Gastroesophageal sphincter (tissue), 4 donors: Measurements from ENCODE around the gene LENG1. TPM values are rescaled to one million over a fixed set of nuclear protein-coding genes. Genes with fewer than 3 reads are reported as not detected.

Source experiments
- ATAC-seq: fragments of 150-250 bp; one replicate; pipeline ENCODE4 v1.9.1; 2016; ENCODE audit warnings: mild to moderate bottlenecking, moderate library complexity
- H3K27ac ChIP-seq, 4 donors: fragments of 200-600 bp; sonication (generic) in 3 of 4; 1 replicate in 3 of 4; 2 replicates in 1 of 4; pipeline ENCODE4 v1.5.1; 2016 to 2019
- H3K27me3 ChIP-seq: fragments of 200-600 bp; sonication (generic); one replicate; pipeline ENCODE4 v1.5.1; 2019
- H3K36me3 ChIP-seq, 2 donors: fragments of 200-600 bp; sonication (generic); one replicate each; pipeline ENCODE4 v1.5.1; 2019; ENCODE audit warnings: control low read depth in 1 of 2
- H3K4me1 ChIP-seq, 3 donors: fragments of 200-600 bp; sonication (generic); 1 replicate in 2 of 3; 2 replicates in 1 of 3; pipeline ENCODE4 v1.5.1; 2016 to 2019; ENCODE audit warnings: control low read depth in 2 of 3
- H3K4me3 ChIP-seq, 2 donors: fragments of 200-600 bp; sonication (generic); one replicate each; pipeline ENCODE4 v1.5.1; 2019; ENCODE audit warnings: mild to moderate bottlenecking in 1 of 2, moderate library complexity in 1 of 2
- H3K9me3 ChIP-seq, 3 donors: fragments of 200-600 bp; sonication (generic); one replicate each; pipeline ENCODE4 v1.5.1; 2017 to 2019; ENCODE audit warnings: control low read depth in 2 of 3
- CTCF ChIP-seq, 4 experiments: fragments of 200-600 bp in 2 of 4; fragments of 450-650 bp in 2 of 4; sonication (generic) in 1 of 4; IDR thresholded peaks; one replicate each; pipeline ENCODE4 v1.5.1; 2017 to 2019; ENCODE audit warnings: antibody characterized with exemption in 4 of 4, mild to moderate bottlenecking in 2 of 4, moderate library complexity in 2 of 4
- EP300 ChIP-seq: sonication (generic); formaldehyde crosslinking; IDR thresholded peaks from one replicate; pipeline ENCODE4 v1.6.1; 2017; ENCODE audit warnings: antibody characterized with exemption, mild to moderate bottlenecking
- POLR2A ChIP-seq, 2 donors: fragments of 450-650 bp; IDR thresholded peaks; one replicate each; pipeline ENCODE4 v1.6.1; 2017; ENCODE audit warnings: antibody characterized with exemption in 2 of 2, mild to moderate bottlenecking in 2 of 2, moderate library complexity in 1 of 2
- POLR2AphosphoS5 ChIP-seq: sonication (generic); formaldehyde crosslinking; IDR thresholded peaks from one replicate; pipeline ENCODE4 v1.6.1; 2017; ENCODE audit warnings: antibody characterized with exemption
- WGBS, 2 donors: methylation state at CpG; one replicate each; pipeline ENCODE4 v1.1.5; 2018; ENCODE audit warnings: low coverage in 1 of 2; 5-methylcytosine and 5-hydroxymethylcytosine counted together
- total RNA-seq, 4 donors: library from RNA; depleted of rRNA; stranded (reverse); fragments of >200 nt; gene quantifications; one replicate each; pipeline ENCODE4 v1.1.0, GENCODE V29; 2016

LENG1 gene
- total RNA-seq, 4 donors from 2014 or later, result 8.2 to 12.8 (median 11.1) TPM

GRCh38 chr19:54148158-54148557, 11.4 kb downstream of the LENG1 start:
- no CpG with 5 or more reads among the region's 19 CpGs for WGBS, 2 donors

GRCh38 chr19:54147676-54148075, 11.8 kb downstream of the LENG1 start:
- H3K4me3 ChIP-seq, result no peak overlapping the region
- peak; percentile 85 for ATAC-seq
- H3K9me3 ChIP-seq, result no peaks in the 10 kb centered on the region
- H3K27me3 ChIP-seq, result no peaks in the 10 kb centered on the region
- H3K36me3 ChIP-seq, result peaks cover 0 to 100% of the 10 kb centered on the region in 2 donors
- peaks cover 0 to 29% (median 12%) of the 10 kb centered on the region in 3 donors for H3K4me1 ChIP-seq
- peak overlapping the region in 3 of 4 donors; percentile 12 to 62 (median 45) for H3K27ac ChIP-seq
- TF ChIP-seq POLR2A (IDR thresholded peaks at IDR 0.05) (no peak), POLR2AphosphoS5 (peak; percentile 60)
- 17% methylated on average over 1 of the region's 3 CpGs; no CpG with 5 or more reads in 1 of the 2 donors for WGBS, 2 donors

More at GRCh38 chr19:54148158-54148557, 11.4 kb downstream of the LENG1 start:
- Histone ChIP-seq H3K27ac (peak overlapping the region in 3 of 4 donors; percentile 12 to 62 (median 45)), H3K4me1 (peaks cover 0 to 33% (median 12%) of the 10 kb centered on the region in 3 donors), H3K36me3 (peaks cover 0 to 100% of the 10 kb centered on the region in 2 donors), H3K9me3 (no peaks in the 10 kb centered on the region), H3K4me3 (no peak overlapping the region), H3K27me3 (no peaks in the 10 kb centered on the region)
- TF ChIP-seq POLR2A (IDR thresholded peaks at IDR 0.05) (no peak), CTCF (IDR thresholded peaks at IDR 0.05) (no peak), EP300 (no peak), POLR2AphosphoS5 (no peak)
- no peak for ATAC-seq

- H3K27me3 ChIP-seq, result no peaks in the 10 kb centered on the region
- H3K36me3 ChIP-seq, result peaks cover 0 to 95% of the 10 kb centered on the region in 2 donors
- H3K4me1 ChIP-seq, result peaks cover 0 to 39% (median 12%) of the 10 kb centered on the region in 3 donors
- WGBS, 2 donors, result 80 to 90% methylated on average over 1 to 4 of the region's 28 CpGs
- no peaks in the 10 kb centered on the region for H3K9me3 ChIP-seq
- H3K4me3 ChIP-seq, result no peak overlapping the region
- ATAC-seq, result no peak
- TF ChIP-seq POLR2AphosphoS5, result no peak
- no peak for TF ChIP-seq EP300
- TF ChIP-seq POLR2A (IDR thresholded peaks at IDR 0.05), result no peak
- no peak for TF ChIP-seq CTCF (IDR thresholded peaks at IDR 0.05)
- no peak overlapping the region for H3K27ac ChIP-seq
Observed at GRCh38 chr19:54145541-54146158, 13.9 kb downstream of the LENG1 start.

GRCh38 chr19:54142166-54142780, 17.2 kb downstream of the LENG1 start:
- ATAC-seq, result no peak
- no peak overlapping the region for H3K4me3 ChIP-seq
- no peaks in the 10 kb centered on the region for H3K27me3 ChIP-seq
- 67 to 83% methylated on average over 3 to 5 of the region's 7 CpGs for WGBS, 2 donors
- H3K27ac ChIP-seq, result no peak overlapping the region
- peaks cover 2 to 54% (median 26%) of the 10 kb centered on the region in 3 donors for H3K4me1 ChIP-seq
- H3K36me3 ChIP-seq, result peaks cover 0 to 66% of the 10 kb centered on the region in 2 donors
- TF ChIP-seq POLR2AphosphoS5, result no peak
- no peak for TF ChIP-seq CTCF (IDR thresholded peaks at IDR 0.05)
- TF ChIP-seq POLR2A (IDR thresholded peaks at IDR 0.05), result no peak
- no peak for TF ChIP-seq EP300
- H3K9me3 ChIP-seq, result no peaks in the 10 kb centered on the region

GRCh38 chr19:54141356-54141755, 18.2 kb downstream of the LENG1 start:
- no peaks in the 10 kb centered on the region for H3K9me3 ChIP-seq

More at GRCh38 chr19:54141356-54141755, 18.2 kb downstream of the LENG1 start:
- TF ChIP-seq POLR2AphosphoS5 (no peak), POLR2A (IDR thresholded peaks at IDR 0.05) (no peak), CTCF (IDR thresholded peaks at IDR 0.05) (no peak), EP300 (no peak)
- H3K36me3 ChIP-seq, result peaks cover 0 to 56% of the 10 kb centered on the region in 2 donors
- H3K4me3 ChIP-seq, result no peak overlapping the region
- no peaks in the 10 kb centered on the region for H3K27me3 ChIP-seq
- no peak for ATAC-seq
- H3K4me1 ChIP-seq, result peaks cover 2 to 49% (median 22%) of the 10 kb centered on the region in 3 donors
- H3K27ac ChIP-seq, result no peak overlapping the region
- 80 to 85% methylated on average over 1 to 3 of the region's 3 CpGs for WGBS, 2 donors
